ENCODE data around the gene ACTMAP. TPM values are rescaled to one million over a fixed set of nuclear protein-coding genes. Genes with fewer than 3 reads are reported as not detected.
"Not testable (repeated sequence)": the region's sequence is repeated elsewhere in the genome, so short reads cannot be mapped to it uniquely, and the experiment has no call there.

ACTMAP gene
- polyA plus RNA-seq, 4 donors, result 12.1 to 27.5 (median 18.0) TPM

DNA sequence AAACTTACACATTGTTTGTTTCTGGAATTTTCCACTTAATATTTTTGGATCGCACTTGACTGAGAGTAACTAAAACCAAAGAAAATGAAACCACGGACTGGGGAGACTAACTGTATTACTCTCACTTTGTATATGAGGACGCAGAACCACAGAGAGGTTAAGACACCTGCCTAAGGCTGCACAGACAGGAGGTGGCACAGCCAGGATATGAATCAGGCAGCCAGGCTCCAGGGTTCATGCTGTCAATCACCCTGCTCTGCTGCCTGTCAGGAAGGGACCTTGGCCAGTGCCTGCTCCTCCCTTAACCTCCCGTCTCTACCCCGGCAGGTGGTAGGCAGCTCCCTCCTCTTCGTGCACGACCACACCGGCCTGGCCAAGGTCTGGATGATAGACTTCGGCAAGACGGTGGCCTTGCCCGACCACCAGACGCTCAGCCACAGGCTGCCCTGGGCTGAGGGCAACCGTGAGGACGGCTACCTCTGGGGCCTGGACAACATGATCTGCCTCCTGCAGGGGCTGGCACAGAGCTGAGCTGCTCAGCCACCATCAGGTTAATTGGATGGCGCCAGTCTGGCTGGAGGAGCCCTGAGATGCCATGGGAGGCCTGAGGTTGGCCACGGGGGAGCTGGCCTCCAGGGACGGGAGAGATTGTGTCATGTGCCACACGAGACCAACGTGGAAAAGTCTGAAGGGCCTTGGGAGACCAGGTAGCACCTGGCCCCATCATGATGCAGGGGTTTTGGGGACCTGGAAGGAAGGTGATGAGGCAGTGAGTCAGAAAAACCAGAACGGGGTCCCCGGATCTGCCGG, 11.0 kb downstream of the ACTMAP start:
- peak overlapping the region in 2 of 3 donors; percentile 22 for H3K27ac ChIP-seq (ENCODE audit: low read depth in 1 of 3, low read length in 2 of 3)
- H3K27me3 ChIP-seq (ENCODE audit: control insufficient read depth in 3 of 3, insufficient read depth in 3 of 3, low read length in 3 of 3), result no peaks in the 10 kb centered on the region
- H3K4me3 ChIP-seq (ENCODE audit: low read depth in 1 of 3, low read length in 3 of 3), result no peak overlapping the region
- FAIRE-seq (no peak), DNase-seq (peak in 1 of 2 donors; percentile 63)
- H3K4me1 ChIP-seq (ENCODE audit: control insufficient read depth in 3 of 3, insufficient read depth in 2 of 3, low read depth in 1 of 3, low read length in 2 of 3), result peaks cover 0 to 12% (median 0%) of the 10 kb centered on the region in 3 donors
- no peaks in the 10 kb centered on the region for H3K9me3 ChIP-seq (ENCODE audit: control insufficient read depth in 2 of 2, insufficient read depth in 1 of 2, low read depth in 1 of 2, low read length in 1 of 2)
- WGBS, 3 donors, result 53 to 72% (median 61%) methylated on average over 22 of the region's 22 CpGs
- peaks cover 0 to 94% (median 9%) of the 10 kb centered on the region in 3 donors for H3K36me3 ChIP-seq (ENCODE audit: control insufficient read depth in 3 of 3, insufficient read depth in 2 of 3, low read depth in 1 of 3, low read length in 3 of 3)

DNA sequence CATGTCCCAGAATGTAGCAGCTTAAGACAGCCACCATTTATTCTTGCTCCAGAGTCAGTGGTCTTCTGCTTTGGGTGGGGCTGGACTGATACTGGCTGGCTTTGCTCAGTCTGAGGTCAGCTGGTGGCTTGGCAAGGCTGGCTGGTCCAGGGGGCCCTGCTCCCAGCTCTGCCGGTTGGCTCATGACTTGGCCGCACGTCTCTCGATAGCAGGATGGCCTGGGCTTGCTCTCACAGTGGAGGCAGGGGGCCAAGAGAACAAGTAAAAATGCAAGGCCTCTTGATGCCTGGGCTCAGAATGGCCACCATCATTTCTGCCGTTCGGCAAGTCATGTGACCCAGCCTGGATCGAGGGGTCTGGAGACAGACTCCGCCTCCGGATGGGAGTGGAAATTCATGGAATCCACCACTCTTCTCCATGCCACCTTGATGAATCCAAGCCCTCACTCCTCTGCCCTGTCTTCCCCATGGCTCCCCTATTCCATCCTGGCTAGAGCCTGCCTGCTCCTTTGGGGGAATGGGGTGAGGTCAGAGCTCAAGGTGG, 13.1 kb downstream of the ACTMAP start:
- peak overlapping the region in 1 of 3 donors; percentile 3 for H3K27ac ChIP-seq (ENCODE audit: low read depth in 1 of 3, low read length in 2 of 3)
- H3K4me3 ChIP-seq (ENCODE audit: low read depth in 1 of 3, low read length in 3 of 3), result no peak overlapping the region
- FAIRE-seq (no peak), DNase-seq (no peak)
- WGBS, 3 donors, result 86 to 92% (median 92%) methylated on average over 9 of the region's 9 CpGs
- H3K9me3 ChIP-seq (ENCODE audit: control insufficient read depth in 2 of 2, insufficient read depth in 1 of 2, low read depth in 1 of 2, low read length in 1 of 2), result no peaks in the 10 kb centered on the region
- H3K4me1 ChIP-seq (ENCODE audit: control insufficient read depth in 3 of 3, insufficient read depth in 2 of 3, low read depth in 1 of 3, low read length in 2 of 3), result peaks cover 0 to 12% (median 0%) of the 10 kb centered on the region in 3 donors
- H3K36me3 ChIP-seq (ENCODE audit: control insufficient read depth in 3 of 3, insufficient read depth in 2 of 3, low read depth in 1 of 3, low read length in 3 of 3), result peaks cover 2 to 91% (median 11%) of the 10 kb centered on the region in 3 donors
- H3K27me3 ChIP-seq (ENCODE audit: control insufficient read depth in 3 of 3, insufficient read depth in 3 of 3, low read length in 3 of 3), result no peaks in the 10 kb centered on the region

DNA sequence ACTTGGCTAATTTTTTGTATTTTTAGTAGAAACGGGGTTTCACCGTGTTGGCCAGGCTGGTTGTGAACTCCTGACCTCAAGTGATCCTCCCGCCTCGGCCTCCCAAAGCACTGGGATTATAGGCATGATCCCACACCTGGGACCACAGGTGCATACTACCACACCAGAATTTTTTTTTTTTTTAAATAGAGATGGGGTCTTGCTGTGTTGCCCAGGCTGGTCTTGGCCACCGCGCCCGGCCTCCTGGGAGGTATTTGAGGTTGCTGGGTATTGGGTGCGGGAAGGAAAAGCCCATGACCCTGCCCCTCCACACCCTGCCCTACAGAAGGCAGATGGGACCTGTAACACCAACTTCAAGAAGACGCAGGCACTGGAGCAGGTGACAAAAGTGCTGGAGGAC, 13.6 kb downstream of the ACTMAP start:
- H3K27ac ChIP-seq (ENCODE audit: low read depth in 1 of 3, low read length in 2 of 3), result peak overlapping the region in 1 of 3 donors; percentile 1
- H3K4me1 ChIP-seq (ENCODE audit: control insufficient read depth in 3 of 3, insufficient read depth in 2 of 3, low read depth in 1 of 3, low read length in 2 of 3), result peaks cover 0 to 12% (median 0%) of the 10 kb centered on the region in 3 donors
- H3K9me3 ChIP-seq (ENCODE audit: control insufficient read depth in 2 of 2, insufficient read depth in 1 of 2, low read depth in 1 of 2, low read length in 1 of 2), result no peaks in the 10 kb centered on the region
- H3K4me3 ChIP-seq (ENCODE audit: low read depth in 1 of 3, low read length in 3 of 3), result no peak overlapping the region
- 79 to 91% (median 85%) methylated on average over 7 to 9 of the region's 9 CpGs for WGBS, 3 donors
- DNase-seq (no peak), FAIRE-seq (no peak)
- peaks cover 2 to 91% (median 10%) of the 10 kb centered on the region in 3 donors for H3K36me3 ChIP-seq (ENCODE audit: control insufficient read depth in 3 of 3, insufficient read depth in 2 of 3, low read depth in 1 of 3, low read length in 3 of 3)
- no peaks in the 10 kb centered on the region for H3K27me3 ChIP-seq (ENCODE audit: control insufficient read depth in 3 of 3, insufficient read depth in 3 of 3, low read length in 3 of 3)

DNA sequence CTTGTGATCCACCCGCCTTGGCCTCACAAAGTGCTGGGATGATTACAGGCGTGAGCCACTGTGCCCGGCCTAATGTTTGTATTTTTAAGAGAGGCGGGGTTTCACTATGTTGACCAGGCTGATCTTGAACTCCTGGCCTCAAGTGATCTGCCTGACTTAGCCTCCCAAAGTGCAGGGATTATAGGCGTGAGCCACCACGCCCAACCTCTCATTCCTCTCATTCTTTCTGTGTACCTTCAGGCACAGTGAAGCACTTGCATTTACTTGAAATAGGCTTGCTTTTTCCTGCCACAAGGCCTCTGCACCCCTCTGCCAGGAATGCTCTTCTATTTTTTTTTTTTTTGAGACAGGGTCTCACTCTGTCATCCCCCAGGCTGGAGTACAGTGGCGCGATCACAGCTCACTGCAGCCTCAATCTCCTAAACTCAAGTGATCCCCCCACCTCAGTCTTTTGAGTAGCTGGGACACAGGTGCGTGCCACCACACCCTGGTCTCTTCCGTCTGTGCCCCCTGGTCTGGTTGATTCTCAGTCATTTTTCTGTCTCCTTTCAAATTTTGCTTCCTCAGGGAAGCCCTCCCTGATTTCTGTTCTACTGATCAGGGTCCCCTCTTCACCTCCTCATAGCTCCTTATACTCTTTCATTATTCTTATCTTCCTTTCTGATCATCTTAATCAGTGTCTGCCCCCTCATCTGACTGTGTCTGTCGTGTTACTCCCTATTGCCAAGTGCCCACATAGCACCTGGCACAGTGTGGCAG, 15.1 kb downstream of the ACTMAP start:
- H3K27me3 ChIP-seq (ENCODE audit: control insufficient read depth in 3 of 3, insufficient read depth in 3 of 3, low read length in 3 of 3), result no peaks in the 10 kb centered on the region
- no peak overlapping the region for H3K4me3 ChIP-seq (ENCODE audit: low read depth in 1 of 3, low read length in 3 of 3)
- H3K4me1 ChIP-seq (ENCODE audit: control insufficient read depth in 3 of 3, insufficient read depth in 2 of 3, low read depth in 1 of 3, low read length in 2 of 3), result peaks cover 0 to 12% (median 0%) of the 10 kb centered on the region in 3 donors
- no peaks in the 10 kb centered on the region for H3K9me3 ChIP-seq (ENCODE audit: control insufficient read depth in 2 of 2, insufficient read depth in 1 of 2, low read depth in 1 of 2, low read length in 1 of 2)
- peak in 1 of 2 donors; percentile 79 for DNase-seq
- 61 to 84% (median 71%) methylated on average over 11 of the region's 11 CpGs for WGBS, 3 donors
- H3K27ac ChIP-seq (ENCODE audit: low read depth in 1 of 3, low read length in 2 of 3), result peak overlapping the region; percentile 42 to 67 (median 63)
- no peak for FAIRE-seq
- peaks cover 11 to 91% (median 19%) of the 10 kb centered on the region in 3 donors for H3K36me3 ChIP-seq (ENCODE audit: control insufficient read depth in 3 of 3, insufficient read depth in 2 of 3, low read depth in 1 of 3, low read length in 3 of 3)

DNA sequence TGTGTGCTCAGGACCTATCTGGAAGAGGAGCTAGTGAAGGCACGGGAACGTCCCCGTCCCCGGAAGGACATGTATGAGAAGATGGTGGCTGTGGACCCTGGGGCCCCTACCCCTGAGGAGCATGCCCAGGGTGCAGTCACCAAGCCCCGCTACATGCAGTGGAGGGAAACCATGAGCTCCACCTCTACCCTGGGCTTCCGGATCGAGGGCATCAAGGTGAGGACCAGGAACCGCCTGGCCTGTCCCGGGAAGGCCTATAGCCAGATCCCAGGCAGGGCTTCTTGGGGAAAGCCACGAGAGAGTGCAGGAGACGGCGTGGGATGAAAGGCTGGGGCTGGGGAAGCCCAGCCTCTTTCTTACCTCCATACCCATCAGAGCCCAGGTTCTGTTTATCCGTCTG, 17.1 kb downstream of the ACTMAP start:
- 90 to 94% (median 94%) methylated on average over 13 of the region's 13 CpGs for WGBS, 3 donors
- no peaks in the 10 kb centered on the region for H3K27me3 ChIP-seq (ENCODE audit: control insufficient read depth in 3 of 3, insufficient read depth in 3 of 3, low read length in 3 of 3)
- H3K9me3 ChIP-seq (ENCODE audit: control insufficient read depth in 2 of 2, insufficient read depth in 1 of 2, low read depth in 1 of 2, low read length in 1 of 2), result no peaks in the 10 kb centered on the region
- no peak for DNase-seq
- H3K36me3 ChIP-seq (ENCODE audit: control insufficient read depth in 3 of 3, insufficient read depth in 2 of 3, low read depth in 1 of 3, low read length in 3 of 3), result peaks cover 16 to 91% (median 20%) of the 10 kb centered on the region in 3 donors
- no peak for FAIRE-seq
- H3K4me1 ChIP-seq (ENCODE audit: control insufficient read depth in 3 of 3, insufficient read depth in 2 of 3, low read depth in 1 of 3, low read length in 2 of 3), result peaks cover 0 to 12% (median 0%) of the 10 kb centered on the region in 3 donors
- H3K4me3 ChIP-seq (ENCODE audit: low read depth in 1 of 3, low read length in 3 of 3), result no peak overlapping the region
- H3K27ac ChIP-seq (ENCODE audit: low read depth in 1 of 3, low read length in 2 of 3), result no peak overlapping the region

DNA sequence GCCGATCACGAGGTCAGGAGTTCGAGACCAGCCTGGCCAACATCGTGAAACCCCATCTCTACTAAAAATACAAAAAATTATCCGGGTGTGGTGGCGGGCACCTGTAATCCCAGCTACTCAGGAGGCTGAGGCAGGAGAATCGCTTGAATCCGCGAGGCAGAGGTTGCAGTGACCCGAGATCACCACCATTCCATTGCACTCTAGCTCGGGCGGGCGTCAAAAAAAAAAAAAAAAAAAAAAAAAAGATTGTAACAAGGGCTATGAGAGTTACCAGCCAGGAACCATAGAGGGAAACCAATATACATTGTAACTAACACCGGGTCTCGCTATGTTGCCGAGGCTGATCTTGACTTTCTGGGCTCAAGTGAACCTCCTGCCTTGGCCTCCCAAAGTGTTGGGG, 18.0 kb downstream of the ACTMAP start:
- not testable (repeated sequence) for H3K27me3 ChIP-seq (ENCODE audit: control insufficient read depth in 3 of 3, insufficient read depth in 3 of 3, low read length in 3 of 3); FAIRE-seq; H3K9me3 ChIP-seq (ENCODE audit: control insufficient read depth in 2 of 2, insufficient read depth in 1 of 2, low read depth in 1 of 2, low read length in 1 of 2); H3K4me3 ChIP-seq (ENCODE audit: low read depth in 1 of 3, low read length in 3 of 3); DNase-seq; H3K27ac ChIP-seq (ENCODE audit: low read depth in 1 of 3, low read length in 2 of 3)
- Histone ChIP-seq H3K36me3 (ENCODE audit: control insufficient read depth in 3 of 3, insufficient read depth in 2 of 3, low read depth in 1 of 3, low read length in 3 of 3) (peaks cover 20 to 94% (median 23%) of the 10 kb centered on the region in 3 donors), H3K4me1 (ENCODE audit: control insufficient read depth in 3 of 3, insufficient read depth in 2 of 3, low read depth in 1 of 3, low read length in 2 of 3) (peaks cover 0 to 12% (median 0%) of the 10 kb centered on the region in 3 donors)
- WGBS, 3 donors, result 95 to 98% (median 96%) methylated on average over 14 to 16 of the region's 16 CpGs

DNA sequence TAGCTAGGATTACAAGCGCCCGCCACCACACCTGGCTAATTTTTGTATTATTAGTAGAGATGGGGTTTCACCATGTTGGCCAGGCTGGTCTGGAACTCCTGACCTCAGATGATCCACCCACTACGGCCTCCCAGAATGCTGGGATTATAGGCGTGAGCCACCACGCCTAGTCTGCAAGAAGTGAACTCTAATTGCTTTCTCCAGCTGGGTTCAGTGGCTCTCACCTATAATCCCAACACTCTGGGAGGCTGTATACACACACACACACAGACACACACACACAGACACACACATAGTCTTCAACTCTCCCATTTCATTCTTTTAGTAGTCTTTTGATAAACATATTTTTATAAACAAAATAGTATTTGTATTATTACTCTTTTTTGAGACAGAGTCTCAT, 20.2 kb downstream of the ACTMAP start:
- WGBS, 3 donors, result 60 to 85% (median 68%) methylated on average over 5 of the region's 5 CpGs
- H3K9me3 ChIP-seq (ENCODE audit: control insufficient read depth in 2 of 2, insufficient read depth in 1 of 2, low read depth in 1 of 2, low read length in 1 of 2); H3K27me3 ChIP-seq (ENCODE audit: control insufficient read depth in 3 of 3, insufficient read depth in 3 of 3, low read length in 3 of 3); FAIRE-seq; H3K4me3 ChIP-seq (ENCODE audit: low read depth in 1 of 3, low read length in 3 of 3); H3K27ac ChIP-seq (ENCODE audit: low read depth in 1 of 3, low read length in 2 of 3); H3K4me1 ChIP-seq (ENCODE audit: control insufficient read depth in 3 of 3, insufficient read depth in 2 of 3, low read depth in 1 of 3, low read length in 2 of 3): not testable (repeated sequence)
- peaks cover 20 to 91% (median 26%) of the 10 kb centered on the region in 3 donors for H3K36me3 ChIP-seq (ENCODE audit: control insufficient read depth in 3 of 3, insufficient read depth in 2 of 3, low read depth in 1 of 3, low read length in 3 of 3)
- peak in 1 of 2 donors; percentile 22 for DNase-seq

DNA sequence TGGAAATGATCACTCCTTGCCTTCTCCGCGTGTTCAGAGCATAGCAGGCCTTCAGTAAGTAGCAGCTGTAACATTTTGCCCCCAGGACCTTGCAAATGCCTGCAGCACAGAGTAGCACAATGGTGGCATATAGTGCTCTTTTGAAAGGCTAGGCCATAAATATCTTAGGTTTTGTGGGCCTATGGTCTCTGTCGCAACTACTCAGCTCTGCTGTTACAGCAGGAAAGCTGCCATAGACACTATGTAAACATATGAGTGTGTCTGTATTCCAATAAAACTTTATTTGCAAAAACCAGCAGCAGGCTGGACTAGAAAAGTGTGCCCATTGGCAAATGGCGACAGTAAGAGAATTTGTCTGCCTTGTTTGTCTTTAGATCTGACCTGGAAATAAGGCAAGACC, 24.0 kb downstream of the ACTMAP start:
- Histone ChIP-seq H3K9me3 (ENCODE audit: control insufficient read depth in 2 of 2, insufficient read depth in 1 of 2, low read depth in 1 of 2, low read length in 1 of 2) (peaks cover 0 to 10% of the 10 kb centered on the region in 2 donors), H3K36me3 (ENCODE audit: control insufficient read depth in 3 of 3, insufficient read depth in 2 of 3, low read depth in 1 of 3, low read length in 3 of 3) (peaks cover 24 to 95% (median 26%) of the 10 kb centered on the region in 3 donors), H3K27me3 (ENCODE audit: control insufficient read depth in 3 of 3, insufficient read depth in 3 of 3, low read length in 3 of 3) (no peaks in the 10 kb centered on the region), H3K4me1 (ENCODE audit: control insufficient read depth in 3 of 3, insufficient read depth in 2 of 3, low read depth in 1 of 3, low read length in 2 of 3) (peaks cover 0 to 8% (median 6%) of the 10 kb centered on the region in 3 donors), H3K4me3 (ENCODE audit: low read depth in 1 of 3, low read length in 3 of 3) (no peak overlapping the region), H3K27ac (ENCODE audit: low read depth in 1 of 3, low read length in 2 of 3) (no peak overlapping the region)
- 95 to 100% (median 98%) methylated on average over 4 of the region's 4 CpGs for WGBS, 3 donors
- FAIRE-seq (no peak), DNase-seq (no peak)

Data from small intestine (tissue), 7 donors.